ENCODE results near the gene OR13A1.
"Not testable (repeated sequence)": the region's sequence is repeated elsewhere in the genome, so short reads cannot be mapped to it uniquely, and the experiment has no call there.

The OR13A1 gene, protein sequence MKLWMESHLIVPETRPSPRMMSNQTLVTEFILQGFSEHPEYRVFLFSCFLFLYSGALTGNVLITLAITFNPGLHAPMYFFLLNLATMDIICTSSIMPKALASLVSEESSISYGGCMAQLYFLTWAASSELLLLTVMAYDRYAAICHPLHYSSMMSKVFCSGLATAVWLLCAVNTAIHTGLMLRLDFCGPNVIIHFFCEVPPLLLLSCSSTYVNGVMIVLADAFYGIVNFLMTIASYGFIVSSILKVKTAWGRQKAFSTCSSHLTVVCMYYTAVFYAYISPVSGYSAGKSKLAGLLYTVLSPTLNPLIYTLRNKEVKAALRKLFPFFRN
- 0 to 0.96 (median 0.05) reads per million in 3 experiments for total RNA-seq

DNA sequence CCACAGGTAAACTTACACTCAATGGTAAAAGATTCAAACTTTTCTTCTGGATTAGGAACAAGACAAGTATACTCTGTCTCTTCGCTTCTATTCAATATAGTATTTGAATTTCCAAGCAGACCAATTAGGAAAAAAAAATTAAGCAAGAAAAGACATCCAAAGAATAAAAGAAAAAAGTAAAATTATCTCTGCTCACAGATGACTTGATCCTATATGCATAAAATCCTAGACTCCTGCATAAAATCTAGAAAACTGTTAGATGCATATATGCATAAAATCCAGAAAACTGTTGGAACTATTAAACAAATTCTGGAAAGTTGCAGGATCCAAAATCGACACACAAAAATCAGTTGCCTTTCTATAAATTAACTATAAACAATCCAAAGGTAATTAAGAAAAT lies at the start of gene OR13A1:
Gene OR13A1 (minus strand): TSS at position 101 of the 400 bp plus-strand sequence. CDS start 11,186 bp downstream, outside the sequence.
- no peak for DNase-seq

DNA sequence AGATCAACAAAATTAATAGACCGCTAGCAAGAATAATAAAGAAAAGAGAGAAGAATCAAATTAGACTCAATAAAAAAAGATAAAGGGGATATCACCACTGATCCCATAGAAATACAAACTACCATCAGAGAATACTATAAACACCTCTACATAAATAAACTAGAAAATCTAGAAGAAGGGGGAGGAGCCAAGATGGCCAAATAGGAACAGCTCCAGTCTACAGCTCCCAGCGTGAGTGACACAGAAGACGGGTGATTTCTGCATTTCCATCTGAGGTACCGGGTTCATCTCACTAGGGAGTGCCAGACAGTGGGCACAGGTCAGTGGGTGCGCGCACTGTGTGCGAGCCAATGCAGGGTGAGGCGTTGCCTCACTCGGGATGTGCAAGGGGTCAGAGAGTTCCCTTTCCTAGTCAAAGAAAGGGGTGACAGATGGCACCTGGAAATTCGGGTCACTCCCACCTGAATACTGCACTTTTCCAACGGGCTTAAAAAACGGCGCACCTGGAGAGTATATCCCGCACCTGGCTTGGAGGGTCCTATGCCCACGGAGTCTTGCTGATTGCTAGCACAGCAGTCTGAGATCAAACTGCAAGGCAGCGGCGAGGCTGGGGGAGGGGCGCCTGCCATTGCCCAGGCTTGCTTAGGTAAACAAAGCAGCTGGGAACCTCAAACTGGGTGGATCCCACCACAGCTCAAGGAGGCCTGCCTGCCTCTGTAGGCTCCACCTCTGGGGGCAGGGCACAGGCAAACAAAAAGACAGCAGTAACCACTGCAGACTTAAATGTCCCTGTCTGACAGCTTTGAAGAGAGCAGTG lies 46.8 kb upstream of the OR13A1 start:
- DNase-seq: peak; percentile 52

DNA sequence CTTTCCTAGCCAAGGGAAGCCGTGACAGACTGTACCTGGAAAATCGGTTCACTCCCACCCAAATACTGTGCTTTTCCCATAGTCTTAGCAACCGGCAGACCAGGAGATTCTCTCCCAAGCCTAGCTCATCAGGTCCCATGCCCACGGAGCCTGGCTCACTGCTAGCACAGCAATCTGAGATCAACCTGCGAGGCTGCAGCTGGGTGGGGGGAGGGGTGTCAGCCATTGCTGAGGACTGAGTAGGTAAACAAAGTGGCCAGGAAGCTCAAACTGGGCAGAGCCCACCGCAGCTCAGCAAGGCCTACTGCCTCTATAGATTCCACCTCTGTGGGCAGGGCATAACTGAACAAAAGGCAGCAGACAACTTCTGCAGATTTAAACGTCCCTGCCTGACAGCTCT lies 43.6 kb upstream of the OR13A1 start:
- not testable (repeated sequence) for DNase-seq

DNA sequence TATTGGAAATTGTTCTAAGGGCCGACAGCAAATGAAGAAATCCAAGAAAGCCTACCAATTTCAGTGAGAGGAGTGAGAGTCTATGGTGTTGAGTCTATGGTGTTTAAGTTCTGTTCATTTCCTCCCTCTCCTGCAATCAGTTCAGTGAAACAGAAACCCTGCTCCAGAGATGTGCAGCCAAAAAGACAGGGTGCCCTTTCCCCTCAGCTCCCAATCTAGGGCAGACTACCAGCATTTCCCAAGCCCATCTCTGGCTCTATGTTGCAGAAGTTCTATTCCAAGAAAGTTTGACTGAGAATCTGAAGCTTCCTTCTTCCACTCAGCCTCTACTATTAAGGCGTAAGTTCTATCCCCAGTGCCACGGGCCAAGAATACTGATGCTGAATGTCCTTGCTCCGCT lies 40.1 kb upstream of the OR13A1 start:
- DNase-seq: no peak

DNA sequence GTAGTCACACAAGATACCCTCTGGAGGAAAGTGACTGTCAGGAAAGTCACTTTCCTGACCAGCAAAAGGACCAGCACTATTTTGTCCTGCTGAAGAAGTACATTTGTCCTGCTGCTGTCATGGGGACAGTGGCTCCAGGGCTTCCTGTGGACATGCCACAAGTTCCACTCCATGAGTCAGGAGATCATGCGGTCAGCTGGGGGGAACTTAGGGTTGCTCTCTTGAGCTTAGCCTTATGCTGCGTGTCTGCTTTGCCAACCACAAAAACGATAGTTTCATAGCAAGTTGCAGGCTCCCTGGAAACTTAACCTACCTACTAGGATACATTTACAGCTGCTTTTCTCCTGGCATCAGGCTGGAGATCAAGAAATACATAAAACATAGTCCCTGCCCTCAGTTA lies 38.9 kb upstream of the OR13A1 start:
- no peak for DNase-seq

DNA sequence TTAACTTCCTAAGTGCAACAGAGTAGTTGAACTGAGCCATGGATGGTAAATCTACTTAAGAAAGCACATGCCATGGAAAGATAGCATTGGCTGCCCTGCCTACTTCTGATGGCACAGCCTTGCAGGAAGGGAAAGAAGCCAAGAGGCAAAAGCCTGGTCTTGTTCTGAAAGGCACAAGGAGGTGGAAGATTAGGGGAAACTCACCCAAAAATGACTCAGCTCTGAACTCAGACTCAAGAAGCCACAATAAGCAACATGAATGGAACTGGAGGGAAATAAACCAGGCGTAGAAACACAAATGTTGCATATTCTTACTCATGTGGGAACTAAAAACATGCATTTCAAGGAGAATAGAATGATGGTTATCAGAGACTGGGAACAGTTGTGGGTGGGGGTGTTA lies 37.8 kb upstream of the OR13A1 start:
- no peak for DNase-seq

DNA sequence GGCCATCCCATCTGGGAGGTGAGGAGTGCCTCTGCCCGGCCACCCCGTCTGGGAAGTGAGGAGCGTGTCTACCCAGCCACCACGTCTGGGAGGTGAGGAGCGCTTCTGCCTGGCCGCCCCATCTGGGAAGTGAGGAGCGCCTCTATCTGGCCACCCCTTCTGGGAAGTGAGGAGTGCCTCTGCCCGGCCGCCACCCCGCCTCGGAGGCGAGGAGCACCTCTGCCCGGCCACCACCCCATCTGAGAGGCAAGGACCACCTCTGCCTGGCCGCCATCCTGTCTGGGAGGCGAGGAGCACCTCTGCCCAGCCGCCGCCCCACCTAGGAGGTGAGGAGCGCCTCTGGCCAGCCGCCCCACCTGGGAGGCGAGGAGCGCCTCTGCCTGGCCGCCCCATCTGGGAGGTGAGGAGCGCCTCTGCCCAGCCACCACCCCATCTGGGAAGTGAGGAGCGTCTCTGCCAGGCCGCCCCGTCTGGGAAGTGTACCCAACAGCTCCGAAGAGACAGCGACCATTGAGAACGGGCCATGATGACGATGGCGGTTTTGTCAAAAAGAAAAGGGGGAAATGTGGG lies 32.9 kb upstream of the OR13A1 start:
- not testable (repeated sequence) for DNase-seq

DNA sequence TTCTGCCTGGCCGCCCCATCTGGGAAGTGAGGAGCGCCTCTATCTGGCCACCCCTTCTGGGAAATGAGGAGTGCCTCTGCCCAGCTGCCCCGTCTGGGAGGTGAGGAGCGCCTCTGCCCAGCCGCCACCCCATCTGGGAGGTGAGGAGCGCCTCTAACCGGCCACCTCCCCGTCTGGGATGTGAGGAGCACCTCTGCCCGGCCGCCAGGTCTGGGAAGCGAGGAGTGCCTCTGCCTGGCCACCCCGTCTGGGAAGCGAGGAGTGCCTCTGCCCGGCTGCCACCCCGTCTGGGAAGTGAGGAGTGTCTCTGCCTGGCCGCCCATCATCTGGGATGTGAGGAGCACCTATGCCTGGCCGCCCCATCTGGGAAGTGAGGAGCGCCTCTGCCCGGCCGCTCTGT lies 32.1 kb upstream of the OR13A1 start:
- DNase-seq: not testable (repeated sequence)

DNA sequence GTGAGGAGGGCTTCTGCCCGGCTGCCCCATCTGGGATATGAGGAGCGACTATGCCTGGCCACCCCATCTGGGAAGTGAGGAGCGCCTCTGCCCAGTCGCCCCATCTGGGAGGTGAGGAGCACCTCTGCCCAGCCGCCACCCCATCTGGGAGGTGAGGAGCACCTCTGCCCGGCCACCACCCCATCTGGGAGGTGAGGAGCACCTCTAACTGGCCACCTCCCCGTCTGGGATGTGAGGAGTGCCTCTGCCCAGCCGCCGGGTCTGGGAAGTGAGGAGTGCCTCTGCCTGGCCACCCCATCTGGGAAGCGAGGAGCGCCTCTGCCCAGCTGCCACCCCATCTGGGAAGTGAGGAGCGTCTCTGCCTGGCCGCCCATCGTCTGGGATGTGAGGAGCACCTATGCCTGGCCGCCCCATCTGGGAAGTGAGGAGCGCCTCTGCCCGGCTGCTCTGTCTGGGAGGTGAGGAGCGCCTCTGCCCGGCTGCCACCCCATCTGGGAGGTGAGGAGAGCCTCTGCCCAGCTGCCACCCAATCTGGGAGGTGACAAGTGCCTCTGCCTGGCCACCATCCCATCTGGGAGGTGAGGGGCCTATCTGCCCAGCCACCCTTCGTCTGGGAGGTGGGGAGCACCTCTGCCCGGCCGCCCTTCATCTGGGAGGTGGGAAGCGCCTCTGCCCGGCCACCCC lies 31.4 kb upstream of the OR13A1 start:
- not testable (repeated sequence) for DNase-seq

DNA sequence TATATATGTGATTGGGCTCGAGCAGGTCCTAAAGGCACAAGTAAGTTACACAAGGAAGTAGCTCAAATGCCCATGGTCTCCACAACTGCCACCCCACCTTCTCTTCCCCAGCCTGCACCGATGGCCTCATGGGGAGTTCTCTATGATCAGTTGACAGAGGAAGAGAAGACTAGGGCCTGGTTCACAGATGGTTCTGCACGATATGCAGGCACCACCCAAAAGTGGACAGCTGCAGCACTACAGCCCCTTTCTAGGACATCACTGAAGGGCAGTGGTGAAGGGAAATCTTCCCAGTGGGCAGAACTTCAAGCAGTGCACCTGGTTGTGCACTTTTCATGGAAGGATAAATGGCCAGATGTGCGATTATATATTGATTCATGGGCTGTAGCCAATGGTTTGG lies 25.0 kb upstream of the OR13A1 start:
- DNase-seq: not testable (repeated sequence)

DNA sequence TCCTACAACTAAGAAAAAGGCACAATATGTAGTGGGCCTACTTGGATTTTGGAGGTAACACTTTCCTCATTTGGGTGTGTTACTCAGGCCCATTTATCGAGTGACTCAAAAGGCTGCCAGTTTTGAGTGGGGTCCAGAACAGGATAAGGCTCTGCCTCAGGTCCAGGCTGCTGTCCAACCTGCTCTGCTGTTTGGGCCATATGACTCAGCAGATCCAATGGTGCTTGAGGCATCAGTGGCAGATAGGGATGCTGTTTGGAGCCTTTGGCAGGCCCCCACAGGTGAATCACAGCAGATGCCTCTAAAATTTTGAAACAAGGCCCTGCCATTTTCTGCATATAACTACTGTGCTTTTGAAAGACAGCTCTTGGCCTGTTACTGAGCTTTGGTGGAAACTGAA lies 24.5 kb upstream of the OR13A1 start:
- no peak for DNase-seq

DNA sequence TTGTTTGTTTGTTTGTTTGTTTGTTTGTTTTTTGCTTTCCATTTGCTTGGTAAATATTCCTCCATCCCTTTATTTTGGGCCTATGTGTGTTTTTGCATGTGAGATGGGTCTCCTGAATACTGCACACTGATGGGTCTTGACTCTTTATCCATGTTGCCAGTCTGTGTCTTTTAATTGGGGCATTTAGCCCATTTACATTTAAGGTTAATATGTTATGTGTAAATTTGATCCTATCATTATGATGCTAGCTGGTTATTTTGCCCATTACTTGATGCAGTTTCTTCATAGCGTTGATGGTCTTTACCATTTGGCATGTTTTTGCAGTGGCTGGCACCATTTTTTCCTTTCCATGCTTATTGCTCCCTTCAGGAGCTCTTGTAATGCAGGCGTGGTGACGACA lies 16.4 kb upstream of the OR13A1 start:
- DNase-seq: not testable (repeated sequence)

DNA sequence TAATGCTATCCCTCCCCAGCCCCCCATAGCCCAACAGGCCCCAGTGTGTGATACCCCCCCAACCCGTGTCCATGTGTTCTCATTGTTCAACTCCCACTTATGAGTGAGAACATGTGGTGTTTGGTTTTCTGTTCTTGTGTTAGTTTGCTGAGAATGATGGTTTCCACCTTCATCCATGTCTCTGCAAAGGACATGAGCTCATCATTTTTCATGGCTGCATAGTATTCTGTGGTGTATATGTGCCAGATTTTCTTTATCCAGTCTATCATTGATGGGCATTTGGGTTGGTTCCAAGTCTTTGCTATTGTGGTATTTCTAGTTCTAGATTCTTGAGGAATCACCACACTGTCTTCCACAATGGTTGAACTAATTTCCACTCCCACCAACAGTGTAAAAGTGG lies 11.5 kb upstream of the OR13A1 start:
- DNase-seq: not testable (repeated sequence)

DNA sequence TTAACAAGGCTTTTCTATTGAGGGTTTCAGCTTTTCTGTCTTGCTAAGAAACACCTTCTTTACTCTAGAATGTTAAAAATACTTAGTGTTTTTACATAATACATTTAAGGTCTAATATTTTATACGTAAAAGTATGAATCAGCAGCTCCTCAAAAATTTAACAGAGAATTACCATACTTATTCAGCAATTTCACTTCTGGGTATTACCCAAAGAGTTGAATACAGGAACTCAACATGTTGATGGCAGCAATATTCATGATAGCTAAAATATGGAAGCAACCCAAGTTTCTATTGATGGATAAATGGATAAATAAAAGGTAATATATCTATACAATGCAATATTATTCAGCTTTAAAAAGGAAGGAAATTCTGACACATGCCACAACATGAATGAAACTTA lies 9.7 kb upstream of the OR13A1 start:
- DNase-seq: no peak

DNA sequence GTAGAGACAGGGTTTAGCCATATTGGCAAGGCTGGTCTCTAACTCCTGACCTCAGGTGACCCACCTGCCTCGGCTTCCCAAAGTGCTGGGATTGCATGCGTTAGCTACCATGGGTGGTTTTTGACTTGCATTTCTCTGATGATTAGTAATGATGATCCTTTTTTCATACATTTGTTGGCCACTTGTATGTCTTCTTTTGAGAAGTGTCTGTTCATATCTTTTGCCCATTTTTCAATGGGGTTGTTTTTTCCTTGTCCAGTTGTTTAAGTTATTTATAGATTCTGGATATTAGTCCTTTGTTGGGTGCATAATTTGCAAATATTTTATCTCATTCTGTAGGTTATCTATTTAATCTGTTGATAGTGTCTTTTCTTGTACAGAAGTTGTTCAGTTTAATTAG lies 4.3 kb upstream of the OR13A1 start:
- DNase-seq: no peak

DNA sequence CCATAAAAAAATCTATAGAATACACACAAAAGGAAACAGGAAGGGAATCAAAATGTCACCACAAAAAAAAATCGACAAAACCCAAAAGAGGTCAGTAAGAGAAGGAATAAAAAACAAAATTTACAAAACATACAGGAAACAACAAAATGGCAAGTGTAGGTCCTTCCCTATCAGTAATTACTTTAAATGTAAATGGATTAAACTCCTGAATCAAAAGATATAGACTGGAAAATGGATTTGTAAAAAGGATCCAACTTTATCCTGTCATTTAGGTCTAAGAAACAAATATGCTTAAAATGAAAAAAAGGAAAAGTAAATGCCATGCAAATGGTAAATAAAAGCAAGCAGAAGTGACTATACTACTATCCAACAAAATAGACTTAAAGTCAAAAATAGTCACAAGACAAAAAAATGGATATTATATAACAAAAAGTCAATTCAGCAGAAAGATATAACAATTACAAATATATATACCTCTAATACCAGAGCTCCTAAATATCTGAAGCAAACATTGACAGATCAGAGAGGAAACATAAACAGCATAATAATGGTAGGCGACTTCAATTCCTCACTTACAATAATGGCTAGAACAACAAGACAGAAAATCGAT lies 2.0 kb downstream of the OR13A1 start:
- DNase-seq: no peak

DNA sequence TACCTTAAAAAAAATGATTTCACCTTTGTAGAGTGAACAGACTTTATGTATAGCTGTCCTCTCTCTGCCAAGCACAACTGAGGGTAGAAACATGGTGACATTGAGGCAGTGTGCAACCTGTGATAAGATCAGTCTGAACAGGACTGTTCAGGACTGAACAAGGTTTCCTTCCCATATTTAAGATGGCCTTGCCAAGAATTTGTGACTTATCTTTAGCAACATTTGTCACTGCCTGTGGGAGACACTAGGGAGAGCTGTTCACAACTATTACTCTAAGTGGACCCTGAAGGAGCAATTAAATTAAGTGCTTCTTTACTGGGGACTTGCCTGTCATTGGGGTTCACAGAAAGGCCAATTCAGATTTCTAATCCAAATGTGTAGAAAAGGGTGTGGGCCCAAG lies 6.7 kb downstream of the OR13A1 start:
- no peak for DNase-seq

DNA sequence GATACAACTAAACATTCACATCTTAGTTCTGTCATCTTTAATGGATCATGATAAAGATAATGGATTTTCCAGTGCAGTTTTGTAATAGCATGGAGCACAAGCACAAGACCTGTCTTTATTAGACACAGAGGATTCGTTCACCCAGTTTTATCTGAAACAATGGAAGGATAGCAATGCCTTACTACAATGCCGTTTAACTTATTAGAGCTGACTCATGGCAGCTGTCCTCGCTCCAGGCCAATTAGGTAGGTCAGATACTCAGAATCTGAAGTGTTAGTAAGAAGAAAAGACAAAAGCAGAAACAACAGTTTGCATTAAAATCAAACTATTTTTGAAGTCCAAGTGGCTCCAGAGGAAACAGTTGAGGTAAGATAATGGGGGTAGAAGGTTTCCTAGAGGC lies 12.8 kb downstream of the OR13A1 start:
- DNase-seq: no peak

DNA sequence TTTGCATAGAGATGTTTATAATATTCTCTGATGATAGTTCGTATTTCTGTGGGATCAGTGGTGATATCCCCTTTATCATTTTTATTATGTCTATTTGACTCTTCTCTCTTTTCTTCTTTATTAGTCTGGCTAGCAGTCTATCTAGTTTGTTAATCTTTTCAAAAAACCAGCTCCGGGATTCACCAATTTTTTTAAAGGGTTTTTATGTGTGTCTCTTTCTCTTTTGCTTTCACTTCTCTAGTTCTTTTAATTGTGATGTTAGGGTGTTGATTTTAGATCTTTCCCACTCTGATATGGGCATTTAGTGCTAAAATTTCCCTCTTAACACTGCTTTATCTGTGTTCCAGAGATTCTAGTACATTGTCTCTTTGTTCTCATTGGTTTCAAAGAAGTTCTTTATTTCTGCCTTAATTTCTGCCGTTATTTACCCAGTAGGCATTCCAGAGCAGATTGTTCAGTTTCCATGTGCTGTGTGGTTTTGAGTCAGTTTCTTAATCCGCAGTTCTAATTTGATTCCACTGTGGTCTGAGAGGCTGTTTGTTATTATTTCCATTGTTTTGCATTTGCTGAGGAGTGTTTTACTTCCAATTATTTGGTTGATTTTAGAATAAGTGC lies 17.0 kb downstream of the OR13A1 start:
- not testable (repeated sequence) for DNase-seq

DNA sequence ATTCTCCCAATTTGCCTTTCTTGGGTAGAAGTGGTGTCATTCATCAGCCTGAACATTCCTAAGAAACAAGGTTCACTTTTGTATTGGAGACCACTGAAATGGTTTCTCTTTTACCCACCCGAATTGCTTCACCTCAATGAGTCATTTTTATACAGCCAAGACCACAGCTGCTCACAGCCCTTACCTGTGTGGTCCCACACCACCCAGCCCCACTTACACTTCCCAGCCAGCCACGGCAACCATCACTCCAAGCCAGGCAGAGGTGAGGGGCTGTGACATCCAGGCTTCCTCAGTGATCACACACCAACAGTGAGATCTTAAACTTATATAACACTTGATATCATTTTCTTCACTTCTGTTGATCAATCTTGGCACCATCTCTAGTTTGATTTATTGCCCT lies 20.7 kb downstream of the OR13A1 start:
- no peak for DNase-seq

DNA sequence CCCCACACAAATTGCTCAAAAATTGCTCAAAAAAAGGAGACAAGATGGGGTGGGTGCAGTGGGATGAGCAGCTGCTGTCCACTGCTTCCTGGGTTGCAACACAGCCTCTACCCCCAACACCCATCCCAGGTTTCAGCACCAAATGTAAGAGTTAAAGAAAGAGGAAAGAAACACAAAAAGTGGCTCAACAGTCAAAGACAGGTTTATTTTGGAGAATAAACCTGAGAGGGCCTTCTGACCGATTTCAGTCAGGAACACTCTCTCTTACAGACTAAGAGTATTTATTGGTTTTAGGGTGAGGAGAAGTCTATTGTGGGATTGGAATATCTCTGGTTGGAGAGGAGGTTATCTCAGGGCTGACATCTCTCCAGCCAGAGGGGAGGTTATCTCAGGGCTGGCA lies 28.4 kb downstream of the OR13A1 start:
- DNase-seq: no peak

DNA sequence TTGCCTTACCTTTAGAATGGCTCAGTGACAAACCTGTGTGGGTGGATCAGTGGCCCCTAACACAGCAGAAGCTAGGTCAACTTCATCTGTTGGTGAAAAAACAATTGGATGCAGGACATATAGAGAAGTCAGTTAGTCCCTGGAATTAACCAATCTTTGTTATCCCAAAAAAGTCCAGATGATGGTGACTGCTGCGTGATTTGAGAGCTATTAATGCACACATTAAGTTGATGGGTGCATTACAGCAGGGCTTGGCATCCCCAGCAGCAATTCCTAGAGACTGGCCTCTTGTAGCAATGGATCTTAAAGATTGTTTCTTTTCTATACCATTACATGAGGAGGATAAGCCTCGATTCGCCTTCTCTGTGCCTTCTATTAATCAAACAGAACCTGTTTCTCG lies 33.3 kb downstream of the OR13A1 start:
- DNase-seq: no peak

Data from central memory CD4-positive, alpha-beta T cell (primary cell).